AG04450 (cell line): ENCODE results near the gene KRTAP4-4. TPM values are rescaled to one million over a fixed set of nuclear protein-coding genes. Genes with fewer than 3 reads are reported as not detected.
"Not testable (repeated sequence)": the region's sequence is repeated elsewhere in the genome, so short reads cannot be mapped to it uniquely, and the experiment has no call there.

Experiments used
- CTCF ChIA-PET: fragments of 300-600, 350-600 bp; formaldehyde crosslinking; extraction: SDS; loops from one replicate; lab custom pipeline; 2022; ENCODE audit warnings: antibody characterized with exemption, inconsistent platforms; lab: Charles Lee
- POLR2A ChIA-PET: fragments of 350-600 bp; formaldehyde crosslinking; extraction: SDS; loops from one replicate; lab custom pipeline; 2021; ENCODE audit warnings: antibody characterized with exemption, inconsistent platforms; lab: Yijun Ruan, JAX
- DNase-seq: peaks from one replicate; pipeline ENCODE4 v3.0.0-alpha.2; 2011; ENCODE audit warnings: low read depth, low spot score
- H3K27ac ChIP-seq: one replicate; pipeline ENCODE4 v1.5.1; 2012; ENCODE audit warnings: low read depth, low read length, control low read depth
- H3K27me3 ChIP-seq: one replicate; pipeline ENCODE4 v1.6.0; 2012; ENCODE audit warnings: low read length; ENCODE audit not compliant: control insufficient read depth, insufficient read depth
- H3K4me3 ChIP-seq: 2 replicates; pipeline ENCODE4 v1.5.1; 2011; ENCODE audit warnings: mild to moderate bottlenecking, low read depth, low read length, control low read depth
- H3K9me3 ChIP-seq: 2 replicates; pipeline ENCODE4 v1.5.1; 2012; ENCODE audit warnings: low read length; ENCODE audit not compliant: control insufficient read depth, insufficient read depth
- polyA plus RNA-seq: library from polyadenylated mRNA; depleted of rRNA; stranded (reverse); fragments of >200 nt; gene quantifications from 2 replicates; pipeline ENCODE4 v1.2.3, GENCODE V29; 2011
- TF ChIP-seq, protein P1 (sequence below): IDR thresholded peaks from 2 replicates; pipeline ENCODE4 v1.5.1; 2011; ENCODE audit warnings: low read depth, low read length, control low read depth, inconsistent platforms

Gene KRTAP4-4
- polyA plus RNA-seq, 1 experiment: not detected

DNA sequence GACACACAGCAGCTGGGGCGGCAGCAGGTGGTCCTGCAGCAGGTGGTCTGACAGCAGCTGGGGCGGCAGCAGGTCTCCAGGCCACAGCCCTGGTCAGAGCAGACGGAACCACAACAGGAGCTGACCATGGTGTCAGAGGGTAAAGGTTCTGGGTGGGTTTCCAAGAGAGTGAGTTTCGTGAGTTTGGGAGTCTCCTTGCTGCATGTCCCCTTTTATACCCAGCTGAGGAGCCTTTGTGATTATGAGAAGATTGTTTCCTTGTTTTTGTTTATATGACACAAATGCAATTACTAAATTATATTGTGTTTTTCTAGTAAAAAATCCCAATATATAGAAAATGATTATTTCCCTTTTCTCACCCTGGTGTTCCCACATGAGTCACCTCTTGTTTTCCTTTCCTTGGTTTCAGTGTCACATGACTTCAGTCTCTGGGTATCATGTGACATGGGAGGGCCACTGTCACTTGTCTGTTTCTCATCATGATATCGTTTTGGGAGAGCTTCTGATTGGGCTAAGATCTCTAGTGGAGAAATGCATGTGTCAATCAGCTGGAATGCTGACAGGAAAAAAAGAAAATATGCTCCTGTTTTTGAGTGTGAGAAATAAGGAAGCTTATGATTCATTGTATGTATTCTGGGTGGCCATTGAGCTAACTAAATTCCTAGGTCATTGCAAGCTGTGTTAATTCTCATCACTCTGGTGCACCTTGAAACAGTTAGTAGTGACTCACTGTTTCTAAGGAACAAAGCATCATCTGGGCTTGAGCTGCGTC lies 20.0 kb downstream of the KRTAP4-4 start, which contains the start of gene KRTAP4-6:
Gene KRTAP4-6 (minus strand): TSS at position 185 of the 772 bp plus-strand sequence. CDS start 57 bp downstream, at position 128.
- H3K9me3 ChIP-seq: peaks cover 18% of the 10 kb centered on the region
- no peak within 1 kb of the TSS for H3K27ac ChIP-seq
- no peak within 1 kb of the TSS for H3K4me3 ChIP-seq
- TF ChIP-seq, protein P1, sequence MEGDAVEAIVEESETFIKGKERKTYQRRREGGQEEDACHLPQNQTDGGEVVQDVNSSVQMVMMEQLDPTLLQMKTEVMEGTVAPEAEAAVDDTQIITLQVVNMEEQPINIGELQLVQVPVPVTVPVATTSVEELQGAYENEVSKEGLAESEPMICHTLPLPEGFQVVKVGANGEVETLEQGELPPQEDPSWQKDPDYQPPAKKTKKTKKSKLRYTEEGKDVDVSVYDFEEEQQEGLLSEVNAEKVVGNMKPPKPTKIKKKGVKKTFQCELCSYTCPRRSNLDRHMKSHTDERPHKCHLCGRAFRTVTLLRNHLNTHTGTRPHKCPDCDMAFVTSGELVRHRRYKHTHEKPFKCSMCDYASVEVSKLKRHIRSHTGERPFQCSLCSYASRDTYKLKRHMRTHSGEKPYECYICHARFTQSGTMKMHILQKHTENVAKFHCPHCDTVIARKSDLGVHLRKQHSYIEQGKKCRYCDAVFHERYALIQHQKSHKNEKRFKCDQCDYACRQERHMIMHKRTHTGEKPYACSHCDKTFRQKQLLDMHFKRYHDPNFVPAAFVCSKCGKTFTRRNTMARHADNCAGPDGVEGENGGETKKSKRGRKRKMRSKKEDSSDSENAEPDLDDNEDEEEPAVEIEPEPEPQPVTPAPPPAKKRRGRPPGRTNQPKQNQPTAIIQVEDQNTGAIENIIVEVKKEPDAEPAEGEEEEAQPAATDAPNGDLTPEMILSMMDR: no peak
- DNase-seq: peak; percentile 29
- ChIA-PET CTCF (no interaction called here), POLR2A (no interaction called here)
- H3K27me3 ChIP-seq: no peaks in the 10 kb centered on the region

DNA sequence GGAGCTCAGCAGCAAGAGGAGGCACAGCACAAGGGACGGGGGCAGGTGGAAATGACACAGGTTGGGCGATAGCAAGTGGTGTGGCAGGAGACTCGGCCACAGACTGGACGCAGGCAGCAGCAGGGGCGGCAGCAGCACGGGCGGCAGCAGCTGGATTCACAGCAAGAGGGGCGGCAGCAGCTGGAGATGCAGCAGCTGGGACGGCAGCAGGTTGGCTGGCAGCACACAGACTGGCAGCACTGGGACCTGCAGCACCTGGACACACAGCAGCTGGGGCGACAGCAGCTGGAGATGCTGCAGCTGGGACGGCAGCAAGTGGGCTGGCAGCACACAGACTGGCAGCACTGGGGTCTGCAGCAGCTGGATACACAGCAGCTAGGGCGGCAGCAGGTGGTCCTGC lies 20.7 kb downstream of the KRTAP4-4 start:
- H3K9me3 ChIP-seq: peaks cover 18% of the 10 kb centered on the region
- POLR2A ChIA-PET, H3K4me3 ChIP-seq, DNase-seq, CTCF ChIA-PET, H3K27ac ChIP-seq, H3K27me3 ChIP-seq: not testable (repeated sequence)

DNA sequence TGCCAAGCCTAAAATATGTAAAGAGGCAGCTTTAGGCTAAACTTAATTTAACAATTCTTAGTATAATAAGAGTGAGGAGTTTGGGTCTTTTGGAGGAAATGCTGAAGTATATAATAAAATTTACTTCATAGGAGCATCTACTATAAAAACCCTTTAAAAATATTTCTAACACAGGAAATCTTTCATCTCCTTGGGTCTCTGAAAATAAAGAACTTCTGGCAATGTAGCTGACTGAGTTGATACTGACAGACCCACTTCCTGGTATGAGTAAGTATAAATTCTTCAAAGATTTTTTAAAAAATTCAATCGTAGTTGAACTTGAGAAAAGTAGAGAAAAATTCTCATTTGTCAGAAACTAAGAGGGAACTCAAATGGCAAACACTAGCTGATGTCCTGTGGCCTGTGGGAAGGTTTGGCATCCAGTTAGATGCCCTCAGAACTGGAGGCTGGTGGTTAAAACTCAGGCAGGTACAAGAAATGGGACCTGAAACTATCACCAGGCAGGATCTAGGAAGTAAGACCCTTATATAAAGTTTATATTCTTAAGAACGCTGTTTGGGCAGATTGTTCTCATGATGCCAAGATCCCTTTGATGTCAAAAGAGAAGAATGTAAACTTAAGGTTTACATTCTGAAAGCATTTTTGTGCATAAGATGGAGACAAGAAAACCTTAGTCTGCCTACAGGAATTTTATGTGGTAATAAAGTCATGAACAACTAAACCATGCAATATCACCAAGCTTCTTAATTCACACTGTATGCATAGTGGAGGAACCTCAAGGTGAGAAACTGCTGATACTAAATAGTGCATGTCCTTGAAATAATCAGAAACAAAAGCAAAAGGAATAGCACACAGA lies 26.4 kb downstream of the KRTAP4-4 start:
- Histone ChIP-seq H3K9me3 (no peaks in the 10 kb centered on the region), H3K27me3 (no peaks in the 10 kb centered on the region), H3K4me3 (no peak overlapping the region), H3K27ac (peak overlapping the region; percentile 80)
- no peak for DNase-seq
- CTCF ChIA-PET: no interaction called here
- POLR2A ChIA-PET: interaction anchor here (0.6 kb wide), 1 partner anchor 408 kb away, joined by 4 read pairs; no protein-coding TSS in a partner anchor
- TF ChIP-seq, protein P1: no peak

DNA sequence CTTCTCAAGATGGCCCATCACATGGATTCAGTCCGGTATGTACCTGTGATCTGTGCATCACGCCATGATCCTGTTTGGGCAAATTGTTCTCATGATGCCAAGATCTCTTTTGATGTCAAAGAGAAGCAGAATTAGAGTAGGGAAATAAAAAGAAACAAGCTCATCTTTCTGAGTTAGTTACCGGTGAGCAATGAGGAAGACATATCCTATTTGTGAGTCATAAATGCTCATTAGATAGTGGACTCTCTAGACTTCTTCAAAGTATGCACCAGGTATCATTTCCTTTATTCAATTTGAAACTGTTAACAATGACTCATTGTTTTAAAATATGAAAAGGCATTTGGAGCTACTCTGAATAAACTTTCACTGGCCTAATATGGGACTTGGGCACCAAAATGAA lies 28.6 kb downstream of the KRTAP4-4 start:
- no peaks in the 10 kb centered on the region for H3K9me3 ChIP-seq
- no peaks in the 10 kb centered on the region for H3K27me3 ChIP-seq
- ChIA-PET CTCF (interaction anchor here (0.8 kb wide), 1 partner anchor 84 kb away, joined by 3 read pairs; no protein-coding TSS in a partner anchor), POLR2A (interaction anchor here (1.2 kb wide), 1 partner anchor 73 kb away, joined by 4 read pairs; no protein-coding TSS in a partner anchor)
- TF ChIP-seq, protein P1: no peak
- DNase-seq: no peak
- H3K4me3 ChIP-seq: no peak overlapping the region
- no peak overlapping the region for H3K27ac ChIP-seq

DNA sequence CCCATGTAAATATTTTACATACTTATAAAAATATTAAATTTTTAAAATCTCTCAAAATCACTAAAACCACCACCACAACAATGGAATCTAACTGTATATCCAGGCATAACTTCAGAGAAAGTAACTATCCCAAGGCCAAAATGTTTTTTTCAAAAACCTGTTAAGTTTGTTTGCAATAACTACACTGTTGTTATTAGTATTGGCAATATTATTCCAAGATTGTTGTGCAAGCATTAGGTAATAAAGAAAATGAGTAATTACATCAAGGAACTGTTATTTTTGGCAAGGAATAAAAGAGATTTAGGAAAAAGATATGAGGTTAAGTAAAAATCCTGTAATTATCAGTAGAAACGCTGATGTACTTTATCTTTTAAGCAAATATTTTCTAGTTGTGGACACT lies 33.2 kb downstream of the KRTAP4-4 start:
- TF ChIP-seq, protein P1: no peak
- H3K9me3 ChIP-seq: no peaks in the 10 kb centered on the region
- no peak overlapping the region for H3K4me3 ChIP-seq
- H3K27ac ChIP-seq: no peak overlapping the region
- no peaks in the 10 kb centered on the region for H3K27me3 ChIP-seq
- ChIA-PET CTCF (no interaction called here), POLR2A (no interaction called here)
- DNase-seq: no peak
